Activated T-cell treated with anti-CD3 and anti-CD28 coated beads, Interleukin-2, amount 50 U/mL, for 1 hour (primary cell): ENCODE data around the gene KCNK7.

Experiments
- DNase-seq: peaks from one replicate; pipeline ENCODE4 v3.0.0-alpha.2; 2020

Gene KCNK7

DNA sequence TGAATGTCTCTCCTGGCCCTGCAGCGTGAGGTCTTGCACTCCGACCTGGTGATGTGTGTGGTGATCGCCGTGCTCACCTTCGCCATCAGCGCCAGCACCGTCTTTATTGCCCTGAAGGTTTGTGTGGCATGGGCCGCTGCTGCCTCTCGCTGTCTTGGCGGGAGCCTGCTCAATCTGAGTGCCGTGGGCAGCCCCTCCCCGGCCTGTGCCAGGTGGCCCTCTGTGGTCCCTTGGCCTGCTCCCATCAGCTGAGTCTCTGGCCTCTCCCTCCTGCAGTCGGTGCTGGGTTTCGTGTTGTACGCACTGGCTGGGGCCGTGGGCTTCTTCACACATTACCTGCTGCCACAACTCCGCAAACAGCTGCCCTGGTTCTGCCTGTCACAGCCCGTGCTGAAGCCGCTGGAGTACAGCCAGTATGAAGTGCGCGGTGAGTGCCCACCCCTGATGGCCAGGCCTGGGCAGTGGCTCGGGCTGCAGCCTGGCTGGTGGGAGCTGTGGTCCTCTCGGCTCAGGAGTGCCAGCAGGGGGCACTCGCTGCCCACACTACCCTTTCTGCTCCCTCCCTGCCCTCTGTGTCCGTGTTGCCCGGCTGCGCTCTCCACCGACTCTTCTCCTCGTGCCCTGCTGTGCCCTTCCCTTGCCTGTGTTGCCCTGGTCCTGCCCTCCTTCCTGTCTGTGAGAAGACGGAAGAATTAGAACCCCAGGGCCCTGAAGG is 30.2 kb upstream of the KCNK7 start:
- DNase-seq: peak; percentile 71

DNA sequence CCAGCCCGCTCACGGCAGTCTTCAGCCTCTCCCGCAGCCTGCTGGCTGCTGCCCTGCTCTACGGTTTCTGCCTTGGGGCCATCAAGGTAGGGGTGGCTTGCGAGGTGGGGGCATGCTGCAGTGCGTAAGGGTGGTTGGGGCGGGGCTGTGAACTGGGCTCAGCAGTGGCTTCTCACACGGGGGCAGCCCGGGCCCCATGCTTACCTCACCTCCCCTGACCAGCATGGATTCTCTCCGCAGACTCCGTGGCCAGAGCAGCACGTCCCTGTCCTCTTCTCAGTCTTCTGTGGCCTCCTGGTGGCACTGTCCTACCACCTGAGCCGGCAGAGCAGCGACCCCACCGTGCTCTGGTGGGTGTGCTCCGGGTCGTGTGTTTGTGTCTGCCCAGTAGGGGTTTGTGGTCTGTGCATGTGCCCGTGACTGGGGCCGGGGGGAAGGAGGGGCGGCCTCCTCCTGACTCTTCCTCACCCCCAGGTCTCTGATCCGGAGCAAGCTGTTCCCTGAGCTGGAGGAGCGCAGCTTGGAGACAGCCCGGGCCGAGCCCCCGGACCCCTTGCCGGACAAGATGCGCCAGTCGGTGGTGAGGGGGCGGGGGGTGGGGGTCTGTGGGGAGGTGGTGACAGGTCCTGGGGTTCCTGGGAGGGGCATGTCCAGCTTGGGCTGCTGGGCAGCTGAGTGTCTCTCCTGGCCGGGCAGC is 29.5 kb upstream of the KCNK7 start:
- no peak for DNase-seq

DNA sequence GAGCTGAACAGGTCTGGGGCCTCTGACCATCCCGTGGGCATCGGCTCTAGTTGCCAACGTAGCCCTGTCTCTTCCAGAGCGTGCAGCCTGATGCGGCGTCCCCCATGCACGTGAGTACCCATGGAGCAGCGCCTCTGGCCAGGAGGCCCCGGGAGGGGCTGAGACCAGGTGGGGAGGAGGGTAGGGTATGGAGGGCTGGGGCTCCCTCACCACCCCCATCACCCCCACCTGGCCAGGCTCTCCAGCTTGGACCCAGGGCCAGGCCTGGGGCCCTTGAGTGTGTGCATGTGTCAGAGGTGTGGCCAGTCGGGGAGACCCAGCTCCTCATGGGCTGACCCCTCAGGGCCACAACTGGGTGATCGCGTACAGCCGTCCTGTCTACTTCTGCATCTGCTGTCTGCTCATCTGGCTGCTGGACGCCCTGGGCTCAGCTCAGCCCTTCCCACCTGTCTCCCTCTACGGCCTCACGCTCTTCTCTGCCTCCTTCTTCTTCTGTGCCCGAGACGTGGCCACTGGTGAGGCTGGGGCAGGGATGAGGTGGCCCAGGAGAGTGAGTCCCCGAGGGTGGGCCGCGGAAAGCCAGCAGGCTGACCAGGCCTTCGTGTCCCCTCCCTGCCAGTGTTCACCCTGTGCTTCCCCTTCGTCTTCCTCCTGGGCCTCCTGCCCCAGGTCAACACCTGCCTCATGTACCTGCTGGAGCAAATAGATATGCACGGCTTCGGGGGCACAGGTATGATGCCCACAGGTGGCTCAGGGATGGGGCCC is 28.4 kb upstream of the KCNK7 start:
- no peak for DNase-seq

DNA sequence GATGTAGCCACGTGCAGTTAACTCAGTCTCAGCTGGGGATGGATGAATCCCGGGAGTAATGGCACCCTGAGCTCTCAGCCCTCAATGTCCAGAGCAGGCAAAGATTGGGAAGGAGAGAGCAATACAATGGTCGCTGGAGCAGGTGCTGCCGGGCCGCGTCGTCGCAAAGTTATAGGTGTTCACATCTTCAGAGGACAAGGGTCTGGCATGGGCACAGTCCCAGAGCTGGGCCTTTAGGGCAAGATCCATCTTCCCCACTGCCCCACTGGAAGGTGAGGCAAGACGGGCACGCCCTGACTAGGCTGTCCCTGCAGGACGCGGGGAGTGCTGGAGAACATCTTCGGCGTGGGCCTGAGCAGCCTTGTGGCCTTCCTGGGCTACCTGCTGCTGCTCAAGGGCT is 27.6 kb upstream of the KCNK7 start:
- DNase-seq: no peak

DNA sequence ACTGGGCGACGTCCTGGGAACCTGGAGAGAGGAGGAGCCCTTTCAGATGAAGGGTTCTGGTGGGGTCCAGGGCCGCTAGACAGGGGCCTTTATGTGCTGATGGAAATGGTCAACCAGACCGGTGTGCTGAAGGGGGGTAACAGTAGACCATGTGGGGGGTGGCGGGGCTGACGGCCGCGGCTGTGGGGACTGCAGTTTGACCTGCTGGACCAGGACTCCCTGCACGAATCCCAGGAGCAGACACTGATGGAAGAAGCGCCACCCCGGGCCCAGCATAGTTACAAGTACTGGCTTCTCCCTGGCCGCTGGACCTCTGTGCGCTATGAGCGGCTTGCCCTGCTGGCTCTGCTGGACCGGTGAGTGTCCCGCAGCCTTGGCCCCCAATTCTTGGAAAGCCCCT is 26.4 kb upstream of the KCNK7 start:
- DNase-seq: no peak

DNA sequence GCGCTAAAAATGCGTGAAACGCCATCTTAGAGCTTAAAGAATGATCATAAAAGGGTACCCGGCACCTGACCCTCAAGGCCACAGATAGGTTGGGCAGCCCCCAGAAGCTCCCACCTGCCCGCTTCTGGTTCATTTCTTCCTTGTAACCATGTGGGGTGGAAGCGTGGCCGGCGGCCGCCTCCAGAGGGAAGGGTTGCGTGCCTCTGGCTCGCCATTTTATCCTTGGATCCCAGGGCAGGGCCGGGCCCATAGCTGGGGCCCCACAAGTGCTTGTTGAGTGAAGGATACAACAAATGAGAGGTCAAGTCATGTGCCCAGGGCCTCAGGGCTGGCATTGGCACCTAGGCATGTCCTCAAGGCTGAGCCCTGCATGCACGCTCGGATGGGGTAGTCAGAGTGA is 25.9 kb upstream of the KCNK7 start:
- DNase-seq: no peak

DNA sequence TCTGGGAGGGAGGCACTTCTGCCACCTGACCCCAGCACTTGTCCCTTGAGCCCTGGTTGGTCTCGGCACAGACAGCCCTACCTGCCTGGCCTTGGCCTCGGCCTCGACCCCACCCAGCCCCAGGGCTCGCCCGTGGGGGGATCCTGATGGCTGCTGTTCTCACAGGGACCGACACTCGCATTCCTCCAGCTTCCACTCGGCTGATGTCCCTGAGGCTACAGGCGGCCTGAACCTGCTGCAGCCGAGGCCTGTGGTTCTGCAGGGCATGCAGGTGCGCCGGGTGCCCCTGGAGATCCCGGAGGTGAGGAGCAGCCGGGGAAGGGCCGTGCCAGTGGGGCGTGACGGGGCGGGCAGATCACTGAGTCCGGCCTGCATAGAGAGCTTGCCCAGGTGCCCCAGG is 25.1 kb upstream of the KCNK7 start:
- no peak for DNase-seq

DNA sequence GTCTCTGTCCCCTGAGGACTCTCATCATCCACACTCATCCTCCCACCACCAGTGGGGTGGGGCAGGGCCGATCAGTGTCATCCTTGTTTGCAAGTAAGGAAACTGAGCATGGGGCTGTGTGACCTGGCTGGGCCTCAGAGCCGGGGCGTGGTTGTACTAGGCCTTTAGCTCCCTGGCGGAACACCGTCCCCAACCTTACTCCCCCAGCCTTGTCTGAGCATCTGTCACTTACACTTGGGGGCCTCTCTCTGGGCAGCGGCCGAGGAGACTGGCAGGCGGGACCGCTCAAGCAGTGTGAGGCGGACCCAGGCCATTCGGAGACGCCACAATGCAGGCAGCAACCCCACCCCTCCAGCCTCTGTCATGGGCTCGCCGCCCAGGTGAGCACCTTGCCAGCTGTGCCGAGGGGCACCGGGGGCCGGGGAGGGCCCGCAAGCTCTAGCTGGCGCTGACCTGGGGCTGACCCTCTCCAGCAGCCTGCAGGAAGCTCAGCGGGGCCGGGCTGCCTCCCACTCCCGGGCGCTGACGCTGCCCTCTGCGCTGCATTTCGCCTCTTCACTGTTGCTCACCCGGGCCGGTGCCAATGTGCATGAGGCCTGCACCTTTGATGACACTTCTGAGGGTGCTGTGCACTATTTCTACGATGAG is 23.8 kb upstream of the KCNK7 start:
- DNase-seq: no peak

DNA sequence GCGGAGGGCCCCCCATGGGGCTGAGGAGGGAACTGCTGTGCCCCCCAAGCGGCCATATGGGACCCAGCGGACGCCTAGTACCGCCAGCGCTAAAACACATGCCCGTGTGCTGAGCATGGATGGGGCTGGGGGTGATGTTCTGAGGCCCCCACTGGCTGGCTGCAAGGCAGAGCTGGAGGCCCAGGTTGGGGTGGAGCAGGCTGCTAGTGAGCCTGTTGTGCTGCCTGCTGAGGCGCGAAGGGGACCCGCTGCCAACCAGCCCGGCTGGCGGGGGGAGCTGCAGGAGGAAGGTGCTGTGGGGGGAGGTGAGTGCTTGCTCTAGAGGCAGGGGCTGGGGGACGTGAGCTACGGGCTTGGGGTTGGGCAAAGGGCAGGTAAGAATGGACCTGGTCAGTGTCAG is 23.2 kb upstream of the KCNK7 start:
- DNase-seq: no peak

DNA sequence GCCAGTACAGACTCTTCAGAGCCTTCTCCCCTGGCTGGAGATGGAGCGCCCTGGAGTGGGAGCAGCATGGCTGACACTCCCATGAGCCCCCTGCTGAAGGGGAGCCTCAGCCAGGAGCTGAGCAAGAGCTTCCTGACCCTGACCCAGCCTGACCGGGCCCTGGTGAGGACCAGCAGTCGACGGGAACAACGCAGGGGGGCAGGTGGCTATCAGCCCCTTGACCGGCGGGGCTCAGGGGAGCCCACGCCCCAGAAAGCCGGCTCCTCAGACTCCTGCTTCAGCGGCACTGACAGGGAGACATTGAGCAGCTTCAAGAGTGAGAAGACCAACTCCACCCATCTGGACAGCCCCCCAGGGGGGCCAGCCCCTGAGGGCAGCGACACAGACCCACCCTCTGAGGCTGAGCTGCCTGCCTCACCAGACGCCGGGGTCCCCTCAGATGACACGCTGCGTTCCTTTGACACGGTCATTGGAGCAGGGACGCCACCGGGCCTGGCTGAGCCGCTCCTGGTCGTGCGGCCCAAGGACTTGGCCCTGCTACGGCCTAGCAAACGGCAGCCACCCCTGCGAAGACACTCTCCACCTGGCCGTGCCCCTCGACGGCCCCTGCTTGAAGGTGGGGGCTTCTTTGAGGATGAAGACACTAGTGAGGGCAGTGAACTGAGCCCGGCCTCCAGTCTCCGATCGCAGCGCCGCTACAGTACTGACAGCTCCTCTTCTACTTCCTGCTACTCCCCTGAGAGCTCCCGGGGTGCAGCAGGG is 22.6 kb upstream of the KCNK7 start:
- no peak for DNase-seq

DNA sequence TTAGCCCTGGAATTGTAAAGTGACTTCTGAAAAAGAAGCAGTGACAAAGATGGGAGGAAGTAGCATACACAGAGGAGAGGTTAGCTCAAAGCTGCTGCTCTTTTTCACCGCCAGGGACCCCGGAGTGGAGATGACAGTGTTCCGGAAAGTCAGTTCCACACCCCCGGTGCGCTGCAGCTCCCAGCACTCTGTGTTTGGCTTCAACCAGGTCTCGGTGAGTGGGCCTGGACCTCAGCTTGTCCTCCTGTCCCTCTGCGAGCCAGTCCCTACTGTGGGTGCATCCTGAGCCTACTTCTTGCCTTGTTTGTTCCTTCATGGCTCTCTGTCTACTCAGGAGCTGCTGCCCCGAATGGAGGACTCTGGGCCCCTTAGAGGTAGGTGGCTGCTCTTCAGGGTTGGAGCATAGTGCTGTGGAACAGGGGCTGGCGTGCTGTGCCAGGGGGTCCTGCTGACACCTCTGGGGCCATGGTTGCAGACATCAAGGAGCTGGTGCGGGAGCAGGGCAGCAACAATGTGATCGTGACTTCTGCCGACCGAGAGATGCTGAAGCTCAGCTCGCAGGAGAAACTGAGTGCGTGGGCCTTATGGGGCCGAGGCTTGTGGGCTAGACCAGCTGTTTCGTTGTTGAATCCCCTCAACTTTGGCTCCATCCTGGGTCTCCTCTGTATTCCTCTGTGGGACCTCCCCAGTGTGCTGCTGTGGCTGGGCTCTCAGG is 21.7 kb upstream of the KCNK7 start:
- no peak for DNase-seq

DNA sequence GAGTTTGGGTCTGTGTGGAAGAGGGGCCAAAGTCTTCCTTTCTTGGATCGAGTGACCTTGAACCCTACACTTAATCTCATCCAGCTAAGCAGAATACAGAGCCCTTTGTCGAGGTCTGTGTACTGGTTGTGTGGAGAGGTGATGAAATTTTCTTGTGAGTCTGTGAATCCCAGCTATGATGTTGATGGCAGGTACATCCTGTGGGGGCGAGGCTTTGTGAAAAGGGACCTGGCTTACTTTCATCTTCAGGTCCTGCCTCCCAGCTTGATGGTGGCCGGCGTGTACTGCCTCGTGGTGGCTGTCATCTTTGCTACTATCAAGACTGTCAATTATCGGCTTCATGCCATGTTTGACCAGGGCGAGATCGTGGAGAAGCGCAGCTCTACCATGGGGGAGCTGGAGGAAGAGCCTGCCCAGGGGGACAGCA is 21.0 kb upstream of the KCNK7 start:
- no peak for DNase-seq

DNA sequence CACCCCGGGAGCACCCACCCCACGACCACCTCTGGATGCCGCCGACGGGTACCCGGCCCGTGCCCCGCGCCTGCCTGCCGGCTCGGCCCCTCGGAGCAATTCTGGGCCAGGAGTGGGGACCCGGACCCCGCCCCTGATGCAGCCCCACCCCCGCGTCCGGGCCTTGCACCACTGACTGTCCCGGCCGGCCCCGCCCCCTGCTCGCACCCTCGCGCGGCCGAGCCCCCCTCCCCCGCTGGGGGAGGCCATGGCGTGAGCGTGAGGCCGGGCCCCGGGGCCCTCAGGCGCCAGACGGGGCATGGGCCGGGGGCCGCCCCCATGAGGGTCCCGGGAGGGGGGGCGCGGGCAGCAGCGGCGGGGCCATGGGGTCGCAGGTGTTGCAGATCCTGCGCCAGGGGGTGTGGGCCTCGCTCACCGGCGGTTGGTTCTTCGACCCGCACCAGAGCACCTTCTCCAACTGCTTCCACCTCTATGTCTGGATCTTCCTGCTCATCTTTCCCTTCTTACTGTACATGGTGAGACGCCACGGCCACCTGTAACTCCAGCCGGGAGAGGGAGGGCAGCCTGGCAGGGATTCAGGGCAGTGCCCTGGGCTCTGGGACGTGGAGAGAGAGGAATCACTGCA is 20.5 kb upstream of the KCNK7 start:
- no peak for DNase-seq

DNA sequence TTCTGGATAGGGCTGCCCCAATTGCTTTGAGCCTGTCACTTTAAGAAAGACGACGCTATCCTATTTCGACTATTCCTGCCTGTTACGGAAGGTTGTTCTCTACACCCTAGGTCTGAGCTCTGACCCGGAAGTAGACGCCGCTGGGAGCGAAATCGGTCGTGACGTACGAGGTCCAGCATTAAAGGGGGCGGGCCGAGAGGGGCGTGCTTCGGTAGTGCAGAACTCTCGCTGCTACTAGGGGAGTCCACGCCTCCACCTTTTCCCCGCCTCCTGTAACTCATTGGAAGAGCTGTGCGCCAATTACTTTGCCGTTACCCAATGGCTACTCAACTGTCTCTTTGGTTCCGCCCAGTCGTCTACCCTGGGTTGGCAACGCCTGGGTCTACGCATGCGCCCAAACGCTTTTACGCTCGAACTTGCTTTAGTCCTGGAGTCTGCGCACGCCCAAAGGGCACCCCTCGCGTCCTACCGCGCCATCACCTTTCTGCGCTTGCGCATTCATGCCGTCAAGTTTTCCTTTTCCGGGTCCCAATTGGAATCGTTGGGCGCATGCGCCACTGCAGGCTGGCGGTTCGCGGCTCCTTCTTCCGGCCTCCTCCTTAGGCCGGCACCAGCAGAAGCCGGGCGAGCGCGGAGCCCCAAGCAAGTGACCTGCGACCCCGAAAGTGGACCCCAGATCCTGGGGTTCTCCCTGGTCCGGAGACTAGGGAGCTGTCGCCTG is 19.8 kb upstream of the KCNK7 start, which contains the start of gene PCNX3:
Gene PCNX3, plus strand, starts transcription at position 548 of the 721 bp plus-strand sequence. CDS start 536 bp downstream, outside the sequence.
- DNase-seq: peak; percentile 98

DNA sequence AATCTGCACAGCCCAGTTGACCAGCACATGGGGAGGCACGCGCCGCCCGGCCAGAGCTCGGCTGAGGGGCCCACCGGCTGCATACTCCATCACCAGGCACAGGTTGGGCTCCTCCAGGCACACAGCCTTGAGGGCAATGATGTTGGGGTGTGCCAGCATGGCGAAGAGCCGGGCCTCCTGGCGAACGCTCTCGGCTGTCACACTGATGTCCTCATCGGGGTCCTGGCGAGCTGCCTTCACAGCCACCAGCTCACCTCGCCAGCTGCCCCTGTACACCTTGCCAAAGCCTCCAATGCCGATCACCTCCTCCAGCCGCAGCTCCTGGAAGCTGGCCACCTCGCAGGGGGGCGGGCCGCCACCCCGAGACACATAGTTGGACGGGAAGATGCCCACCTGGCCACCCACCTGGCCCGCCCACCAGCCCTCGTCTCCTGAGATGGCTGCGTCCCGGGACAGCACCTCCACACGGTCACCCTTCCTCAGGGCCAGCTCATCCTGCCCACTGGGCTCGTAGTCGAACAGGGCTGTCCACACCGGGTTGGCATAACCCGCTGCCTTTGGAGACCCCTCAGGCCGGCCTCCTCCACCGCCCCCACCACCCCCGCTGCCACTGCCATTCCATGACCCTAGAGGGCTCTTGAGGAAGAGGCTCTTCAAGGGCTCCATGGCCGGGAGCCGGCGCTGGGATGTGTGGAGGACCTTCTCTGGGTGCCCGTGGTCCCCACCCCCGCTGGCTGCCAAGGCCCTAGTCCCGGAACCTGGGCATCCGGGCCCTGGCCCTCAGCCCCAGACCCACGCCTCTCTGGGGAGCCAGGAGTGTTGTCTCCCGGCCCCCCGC is 17.7 kb upstream of the KCNK7 start:
- no peak for DNase-seq

DNA sequence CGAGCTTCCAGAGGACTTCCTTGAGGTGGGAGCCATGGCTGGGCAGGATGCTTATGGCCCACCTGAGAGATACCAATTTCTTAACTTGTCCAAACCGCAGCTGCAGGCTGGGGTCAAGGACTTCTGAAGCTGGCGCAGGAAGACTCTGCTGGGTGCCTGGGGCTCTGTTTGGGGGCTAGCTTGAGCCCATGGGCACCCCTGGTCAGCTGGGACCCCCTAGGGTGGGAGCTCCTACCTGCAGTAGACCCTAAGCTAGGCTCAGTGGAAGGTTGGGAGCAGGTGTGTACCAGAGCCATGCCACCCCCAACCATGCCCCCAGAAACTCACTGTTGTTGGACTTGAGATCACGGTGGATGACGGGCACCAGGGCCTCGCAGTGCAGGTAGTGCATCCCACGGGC is 17.1 kb upstream of the KCNK7 start:
- no peak for DNase-seq

DNA sequence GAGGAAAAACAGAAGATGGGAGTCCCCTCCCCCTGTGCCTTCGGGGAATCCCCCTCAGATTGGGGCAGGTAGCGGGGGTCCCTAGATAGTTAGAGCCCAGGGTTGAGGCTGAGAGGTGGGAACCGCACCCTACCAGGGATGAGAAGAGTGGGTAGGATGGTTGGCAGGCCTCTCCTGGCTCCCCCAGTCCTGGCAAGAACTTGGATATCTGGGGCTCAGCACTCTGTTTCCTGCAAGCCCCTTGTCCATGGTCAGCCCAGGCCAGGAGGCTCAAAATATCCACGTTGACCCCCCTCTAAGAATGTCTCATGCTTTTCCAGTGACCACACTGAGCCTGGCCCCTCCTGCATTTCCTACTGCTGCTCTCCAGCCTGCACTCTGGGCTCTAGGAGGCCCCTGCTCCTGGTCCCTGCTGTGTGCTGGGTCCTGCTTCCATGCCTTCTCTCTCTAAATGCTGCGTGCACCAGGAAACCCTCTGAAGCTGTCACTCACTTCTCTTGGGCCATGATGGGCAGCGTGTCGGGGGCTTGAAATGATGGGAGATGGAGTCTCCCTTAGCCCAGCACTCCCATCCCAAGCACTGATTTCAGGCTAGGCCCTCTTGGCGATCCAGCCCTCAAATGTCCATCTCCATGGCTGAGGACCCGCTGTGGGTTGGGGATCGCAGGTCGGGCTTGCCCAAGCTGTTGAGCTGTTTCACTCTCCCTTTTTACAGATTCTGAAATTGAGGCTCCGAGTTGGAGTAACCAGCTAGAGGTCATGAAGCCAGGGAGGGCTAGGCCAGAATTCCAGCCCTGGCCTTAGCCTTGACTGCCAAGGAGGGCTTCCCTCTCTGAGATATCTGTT is 16.4 kb upstream of the KCNK7 start:
- DNase-seq: no peak

DNA sequence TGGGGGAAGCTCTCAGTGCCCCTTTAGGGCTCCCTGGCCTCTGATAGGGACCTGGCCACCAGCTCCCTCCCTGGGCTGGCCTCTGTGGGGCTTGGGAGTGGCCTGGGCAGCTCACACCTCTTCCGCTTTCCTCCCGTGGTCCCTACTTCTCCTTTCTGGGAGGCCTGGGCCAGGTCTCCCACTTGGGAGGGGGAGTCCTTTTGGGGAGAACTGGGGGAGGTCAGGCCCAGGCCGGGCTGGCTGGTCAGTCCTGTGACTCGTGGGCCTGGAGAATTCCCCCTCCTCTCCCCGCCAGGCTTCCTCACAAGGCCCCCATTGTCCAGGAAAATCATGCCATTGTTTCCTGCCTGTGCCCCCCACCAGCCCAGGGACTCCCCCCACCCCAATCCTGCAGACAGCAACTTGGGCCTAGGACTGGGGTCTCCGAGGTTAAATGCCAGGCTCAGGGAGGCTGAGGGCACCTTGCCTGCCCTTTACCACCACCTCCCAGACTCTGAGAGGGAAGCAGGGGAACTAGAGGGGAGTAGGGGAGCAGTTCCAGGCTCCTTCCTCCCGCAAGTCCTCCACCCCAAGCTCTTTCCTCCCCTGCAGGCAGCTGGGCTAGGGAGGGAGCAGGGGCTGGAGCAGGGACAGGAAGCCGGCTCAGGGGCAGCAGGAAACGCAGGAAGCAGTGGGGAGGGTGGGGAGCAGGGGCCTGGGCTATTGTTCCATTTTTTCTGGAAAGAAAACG is 15.6 kb upstream of the KCNK7 start:
- DNase-seq: no peak
